Astrocyte (in vitro differentiated cells and primary cell): ENCODE data around the gene SPRED2. TPM values are rescaled to one million over a fixed set of nuclear protein-coding genes. Genes with fewer than 3 reads are reported as not detected.

ENCODE experiments used
- DNase-seq: peaks from one replicate; pipeline ENCODE4 v3.0.0-alpha.2; 2010; ENCODE audit warnings: low read depth
- FAIRE-seq: peaks from 2 replicates; lab custom pipeline; 2011; peaks lifted over from hg19 to GRCh38; lab: Jason Lieb, UNC
- H2AFZ ChIP-seq: 2 replicates; pipeline ENCODE4 v1.6.0; 2012; ENCODE audit warnings: low read depth, low read length, inconsistent platforms
- H3K27ac ChIP-seq: 2 replicates; pipeline ENCODE4 v1.5.1; 2011; ENCODE audit warnings: low read depth, low read length, inconsistent platforms
- H3K27me3 ChIP-seq: 2 replicates; pipeline ENCODE4 v1.6.0; 2011; ENCODE audit warnings: low read length, inconsistent platforms; ENCODE audit not compliant: insufficient read depth
- H3K36me3 ChIP-seq: 2 replicates; pipeline ENCODE4 v1.5.1; 2011; ENCODE audit warnings: low read length, inconsistent platforms; ENCODE audit not compliant: insufficient read depth
- H3K4me1 ChIP-seq: 2 replicates; pipeline ENCODE4 v1.5.1; 2011; ENCODE audit warnings: low read length, inconsistent platforms; ENCODE audit not compliant: insufficient read depth
- H3K4me2 ChIP-seq: 2 replicates; pipeline ENCODE4 v1.6.0; 2012; ENCODE audit warnings: low read length, inconsistent platforms
- H3K4me3 ChIP-seq: 2 replicates; pipeline ENCODE4 v1.5.1; 2011; ENCODE audit warnings: low read depth, mild to moderate bottlenecking, low read length, inconsistent platforms; ENCODE audit not compliant: insufficient read depth
- H3K79me2 ChIP-seq: 2 replicates; pipeline ENCODE4 v1.6.0; 2012; ENCODE audit warnings: mild to moderate bottlenecking, low read length, inconsistent platforms; ENCODE audit not compliant: insufficient read depth
- H3K9ac ChIP-seq: 2 replicates; pipeline ENCODE4 v1.6.0; 2012; ENCODE audit warnings: mild to moderate bottlenecking, low read length, inconsistent platforms
- H3K9me3 ChIP-seq: 2 replicates; pipeline ENCODE4 v1.5.1; 2012; ENCODE audit warnings: low read depth, mild to moderate bottlenecking, low read length, inconsistent platforms; ENCODE audit not compliant: insufficient read depth
- H4K20me1 ChIP-seq: 2 replicates; pipeline ENCODE4 v1.6.0; 2012; ENCODE audit warnings: low read length, inconsistent platforms; ENCODE audit not compliant: insufficient read depth
- H3K27ac Mint-ChIP-seq: one replicate; pipeline ENCODE4 v1.8.0; 2021; ENCODE audit warnings: mild to moderate bottlenecking, mixed read lengths; ENCODE audit not compliant: unreplicated experiment
- H3K27me3 Mint-ChIP-seq: one replicate; pipeline ENCODE4 v1.8.0; 2021; ENCODE audit warnings: low read depth, mixed read lengths; ENCODE audit not compliant: unreplicated experiment
- H3K36me3 Mint-ChIP-seq: one replicate; pipeline ENCODE4 v1.8.0; 2021; ENCODE audit warnings: low read depth, mixed read lengths; ENCODE audit not compliant: unreplicated experiment
- H3K4me1 Mint-ChIP-seq: one replicate; pipeline ENCODE4 v1.8.0; 2021; ENCODE audit warnings: low read depth, mixed read lengths; ENCODE audit not compliant: unreplicated experiment
- H3K4me3 Mint-ChIP-seq: one replicate; pipeline ENCODE4 v1.8.0; 2021; ENCODE audit warnings: mild to moderate bottlenecking, moderate library complexity, mixed read lengths; ENCODE audit not compliant: unreplicated experiment
- H3K9me3 Mint-ChIP-seq: one replicate; pipeline ENCODE4 v1.8.0; 2021; ENCODE audit warnings: mild to moderate bottlenecking, mixed read lengths; ENCODE audit not compliant: unreplicated experiment
- CTCF ChIP-seq: IDR thresholded peaks from 2 replicates; pipeline ENCODE4 v1.5.1; 2011; ENCODE audit warnings: low read depth, mild to moderate bottlenecking, inconsistent platforms, low read length, moderate library complexity; ENCODE audit not compliant: insufficient read depth
- EZH2 ChIP-seq: IDR thresholded peaks from 2 replicates; pipeline ENCODE4 v1.6.1; 2012; ENCODE audit warnings: mild to moderate bottlenecking, low read length, inconsistent platforms; ENCODE audit not compliant: insufficient read depth
- total RNA-seq: library from RNA; stranded (reverse); gene quantifications from 2 replicates; pipeline ENCODE4 v1.2.1, GENCODE V29; 2021

Gene SPRED2
- total RNA-seq, 1 donor from 2014 or later, result 47.3 TPM

GRCh38 chr2:65416945-65417344 lies 15.5 kb downstream of the SPRED2 start:
- peaks cover 87% of the 10 kb centered on the region for H4K20me1 ChIP-seq
- no peak overlapping the region for H3K4me3 Mint-ChIP-seq

GRCh38 chr2:65416321-65416720 lies 16.1 kb downstream of the SPRED2 start:
- no peak for TF ChIP-seq EZH2
- no peak for TF ChIP-seq CTCF
- no peaks in the 10 kb centered on the region for H3K9me3 ChIP-seq
- H3K36me3 ChIP-seq, result no peaks in the 10 kb centered on the region
- H4K20me1 ChIP-seq, result peaks cover 87% of the 10 kb centered on the region
- Mint-ChIP-seq H3K36me3 (peaks cover 13% of the 10 kb centered on the region), H3K4me1 (peaks cover 56% of the 10 kb centered on the region), H3K27ac (no peak overlapping the region), H3K27me3 (no peaks in the 10 kb centered on the region), H3K9me3 (no peaks in the 10 kb centered on the region), H3K4me3 (no peak overlapping the region)
- DNase-seq (no peak), FAIRE-seq (no peak)
- no peak overlapping the region for H3K9ac ChIP-seq
- peaks cover 99% of the 10 kb centered on the region for H3K79me2 ChIP-seq
- no peak overlapping the region for H3K4me2 ChIP-seq
- no peak overlapping the region for H3K4me3 ChIP-seq
- H3K27me3 ChIP-seq, result no peaks in the 10 kb centered on the region
- H2AFZ ChIP-seq, result no peak overlapping the region
- no peak overlapping the region for H3K27ac ChIP-seq
- peaks cover 11% of the 10 kb centered on the region for H3K4me1 ChIP-seq

More at GRCh38 chr2:65416945-65417344, 15.5 kb downstream of the SPRED2 start:
- DNase-seq (no peak), FAIRE-seq (no peak)
- Mint-ChIP-seq H3K27me3 (no peaks in the 10 kb centered on the region), H3K4me1 (peaks cover 58% of the 10 kb centered on the region), H3K36me3 (peaks cover 12% of the 10 kb centered on the region), H3K27ac (peak overlapping the region; percentile 10), H3K9me3 (no peaks in the 10 kb centered on the region)
- Histone ChIP-seq H3K27me3 (no peaks in the 10 kb centered on the region), H3K4me2 (no peak overlapping the region), H3K79me2 (peaks cover 100% of the 10 kb centered on the region), H3K27ac (no peak overlapping the region), H3K4me1 (peaks cover 14% of the 10 kb centered on the region), H3K9ac (no peak overlapping the region), H3K4me3 (no peak overlapping the region), H3K9me3 (no peaks in the 10 kb centered on the region), H3K36me3 (no peaks in the 10 kb centered on the region), H2AFZ (no peak overlapping the region)
- no peak for TF ChIP-seq EZH2
- TF ChIP-seq CTCF, result no peak

GRCh38 chr2:65415091-65415490 lies 17.3 kb downstream of the SPRED2 start:
- no peak for TF ChIP-seq EZH2
- no peak for TF ChIP-seq CTCF
- no peak for DNase-seq
- peaks cover 52% of the 10 kb centered on the region for H3K4me1 Mint-ChIP-seq
- Histone ChIP-seq H3K36me3 (no peaks in the 10 kb centered on the region), H3K4me3 (no peak overlapping the region), H4K20me1 (peaks cover 87% of the 10 kb centered on the region), H3K27me3 (no peaks in the 10 kb centered on the region), H3K9ac (no peak overlapping the region), H3K4me2 (no peak overlapping the region), H2AFZ (no peak overlapping the region), H3K27ac (no peak overlapping the region), H3K4me1 (peaks cover 5% of the 10 kb centered on the region), H3K9me3 (no peaks in the 10 kb centered on the region), H3K79me2 (peaks cover 97% of the 10 kb centered on the region)
- FAIRE-seq, result no peak
- peaks cover 16% of the 10 kb centered on the region for H3K36me3 Mint-ChIP-seq
- no peak overlapping the region for H3K4me3 Mint-ChIP-seq
- H3K9me3 Mint-ChIP-seq, result no peaks in the 10 kb centered on the region
- H3K27ac Mint-ChIP-seq, result no peak overlapping the region
- H3K27me3 Mint-ChIP-seq, result no peaks in the 10 kb centered on the region
